HG02759 (cell line): ENCODE results near the gene C4B.
"Not testable (repeated sequence)": the region's sequence is repeated elsewhere in the genome, so short reads cannot be mapped to it uniquely, and the experiment has no call there.

Experiments
- ATAC-seq: cut with Tn5 transposase; IDR thresholded peaks from one replicate; pipeline ENCODE4 v1.9.1; 2021; ENCODE audit warnings: mild to moderate bottlenecking, moderate library complexity; ENCODE audit not compliant: unreplicated experiment

C4B gene

GRCh38 chr6:31980998-31981397 is 33.6 kb upstream of the C4B start:
- ATAC-seq: not testable (repeated sequence)

- ATAC-seq: not testable (repeated sequence)
Measured at GRCh38 chr6:31981744-31982143, 32.9 kb upstream of the C4B start, which contains the start of gene C4A. TSS of gene C4A (plus strand) at chr6:31982057. CDS start at chr6:31982108, 51 bp downstream.

- ATAC-seq: not testable (repeated sequence)
Measured at GRCh38 chr6:31989363-31989762, 25.2 kb upstream of the C4B start.

- not testable (repeated sequence) for ATAC-seq
Measured at GRCh38 chr6:31994421-31994820, 20.2 kb upstream of the C4B start.

DNA sequence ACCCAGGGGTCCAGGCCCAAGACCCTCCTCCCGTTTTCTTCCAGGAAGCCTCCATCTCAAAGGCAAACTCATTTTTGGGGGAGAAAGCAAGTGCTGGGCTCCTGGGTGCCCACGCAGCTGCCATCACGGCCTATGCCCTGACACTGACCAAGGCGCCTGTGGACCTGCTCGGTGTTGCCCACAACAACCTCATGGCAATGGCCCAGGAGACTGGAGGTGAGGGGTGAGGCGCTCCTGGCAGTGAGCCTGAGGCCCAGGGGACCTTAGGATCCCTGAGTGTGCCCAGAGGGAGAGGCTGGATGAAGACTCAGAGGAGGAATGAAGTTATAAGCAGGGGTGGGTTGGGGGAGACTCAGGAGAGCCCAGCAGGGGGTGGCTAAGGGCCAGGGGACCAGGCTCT is 18.2 kb upstream of the C4B start:
- ATAC-seq: not testable (repeated sequence)

DNA sequence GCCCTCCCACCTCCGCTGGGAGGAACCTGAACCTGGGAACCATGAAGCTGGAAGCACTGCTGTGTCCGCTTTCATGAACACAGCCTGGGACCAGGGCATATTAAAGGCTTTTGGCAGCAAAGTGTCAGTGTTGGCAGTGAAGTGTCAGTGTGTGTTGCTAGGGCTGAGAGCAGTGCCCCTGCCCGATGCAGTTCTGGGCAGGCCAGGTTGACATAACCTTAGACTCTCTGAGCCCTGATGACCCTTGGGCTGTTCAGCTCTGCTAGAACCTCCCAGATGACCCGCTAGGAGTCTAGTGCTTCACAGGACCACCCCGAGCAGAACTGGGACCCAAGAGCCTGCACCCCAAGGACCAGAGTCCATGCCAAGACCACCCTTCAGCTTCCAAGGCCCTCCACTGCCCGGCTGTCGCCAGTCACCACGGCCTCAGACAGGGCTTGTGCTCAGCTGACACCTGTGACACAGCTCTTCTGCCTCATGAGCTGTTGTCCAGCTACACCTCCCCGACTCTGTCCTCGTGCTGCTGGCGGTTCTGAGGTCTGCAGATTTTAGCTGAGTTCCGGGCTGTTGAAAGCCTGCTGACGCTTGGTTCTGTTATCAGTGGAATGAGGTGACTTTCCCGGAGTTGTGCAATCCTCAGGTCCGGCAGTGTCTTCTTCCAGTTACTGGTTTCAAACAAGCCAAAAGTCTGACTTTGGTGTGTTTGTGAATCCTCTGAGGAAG is 11.9 kb upstream of the C4B start:
- not testable (repeated sequence) for ATAC-seq

DNA sequence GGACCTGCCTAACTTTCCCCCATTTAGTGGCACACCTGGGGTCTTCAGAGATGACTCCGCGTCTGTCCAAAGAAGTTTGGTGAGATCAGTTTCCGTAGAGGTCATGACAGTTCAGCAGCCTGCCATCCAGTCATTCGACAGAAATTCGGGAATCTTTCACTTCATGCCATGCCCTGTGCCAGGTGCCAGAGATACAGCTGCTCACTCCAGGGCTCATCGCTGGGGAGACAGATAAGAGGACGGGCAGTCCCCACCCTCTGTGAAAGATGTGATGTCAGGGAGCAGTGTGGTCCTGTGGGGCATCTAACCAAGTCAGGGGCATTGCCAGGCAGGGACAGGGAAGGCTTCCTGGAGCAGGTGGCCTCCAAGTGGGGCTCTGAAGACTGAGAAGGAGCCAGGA is 11.3 kb upstream of the C4B start:
- ATAC-seq: not testable (repeated sequence)

DNA sequence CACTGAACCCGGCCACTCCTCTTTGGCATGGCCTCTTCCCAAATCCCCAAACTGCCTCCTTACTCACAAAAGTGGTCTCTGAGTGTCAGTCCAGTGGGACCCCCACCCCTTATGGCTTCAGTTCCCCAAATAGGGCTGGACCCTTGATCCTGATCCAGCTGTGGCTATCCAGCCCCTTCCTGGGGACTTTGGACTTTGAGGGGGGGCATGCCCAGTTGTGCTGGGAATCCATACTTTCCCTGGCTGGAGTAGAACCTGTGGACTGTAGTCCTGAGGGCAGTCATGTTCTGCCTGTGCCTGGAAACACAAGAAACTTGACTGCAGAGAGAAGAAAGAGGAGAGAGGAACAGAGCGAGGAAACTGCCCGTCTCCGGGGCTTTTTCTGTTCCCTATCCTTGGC is 10.2 kb upstream of the C4B start:
- not testable (repeated sequence) for ATAC-seq

DNA sequence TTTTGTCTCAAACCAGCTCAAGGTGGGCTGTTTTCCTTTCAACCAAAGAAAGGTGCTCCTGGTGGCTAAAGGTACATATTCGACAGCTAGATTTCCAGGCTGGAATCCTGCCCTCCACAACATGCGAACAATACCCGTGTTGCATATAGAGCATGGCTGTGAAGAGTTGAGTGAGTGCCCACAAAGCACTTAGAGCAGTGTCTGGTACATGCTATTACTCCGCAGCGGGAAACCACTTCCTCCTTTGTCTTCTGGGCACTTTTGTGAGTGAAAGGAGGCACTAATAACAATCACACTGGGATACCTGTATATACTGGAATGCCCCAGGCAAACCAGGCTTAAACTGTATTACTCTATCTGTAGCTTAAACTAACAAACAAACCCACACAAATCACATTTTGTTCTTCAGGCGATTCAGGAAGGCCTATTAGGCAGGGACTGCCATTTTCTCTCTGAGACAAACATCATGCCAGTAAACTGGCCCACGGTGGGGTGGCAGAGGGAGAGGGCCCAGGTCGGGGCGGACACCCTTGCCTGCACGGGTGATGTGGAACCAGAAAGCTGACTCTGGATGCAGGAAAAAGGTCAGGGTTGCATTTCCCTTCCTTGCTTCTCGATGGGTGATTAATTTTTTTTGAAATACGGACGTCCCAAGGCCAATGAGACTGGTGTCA is 9.6 kb upstream of the C4B start:
- not testable (repeated sequence) for ATAC-seq

GRCh38 chr6:32005538-32005880 is 9.1 kb upstream of the C4B start:
- not testable (repeated sequence) for ATAC-seq

DNA sequence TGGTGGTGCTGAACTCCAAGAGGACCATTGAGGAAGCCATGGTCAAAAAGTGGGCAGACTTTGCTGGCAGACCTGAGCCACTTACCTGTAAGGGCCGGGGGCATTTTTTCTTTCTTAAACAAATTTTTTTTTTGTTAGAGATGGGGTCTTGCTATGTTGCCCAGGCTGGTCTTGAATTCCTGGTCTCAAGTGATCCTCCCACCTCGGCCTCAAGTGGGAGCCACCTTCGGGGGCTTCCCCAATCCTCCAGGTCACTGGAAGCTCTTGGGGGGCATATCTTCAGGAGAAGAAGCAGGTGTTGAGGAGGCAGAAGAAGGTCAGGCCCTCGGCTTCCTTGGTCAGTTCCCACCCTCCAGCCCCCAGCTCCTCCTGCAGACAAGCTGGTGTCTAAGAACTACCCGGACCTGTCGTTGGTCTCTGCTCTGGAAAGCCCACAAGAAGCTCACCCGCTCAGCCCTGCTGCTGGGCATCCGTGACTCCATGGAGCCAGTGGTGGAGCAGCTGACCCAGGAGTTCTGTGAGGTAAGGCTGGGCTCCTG is 8.5 kb upstream of the C4B start:
- ATAC-seq: not testable (repeated sequence)

- ATAC-seq: not testable (repeated sequence)
Measured at GRCh38 chr6:32007086-32007485, 7.5 kb upstream of the C4B start.

- not testable (repeated sequence) for ATAC-seq
Measured at GRCh38 chr6:32008037-32008436, 6.6 kb upstream of the C4B start.

GRCh38 chr6:32008616-32009015 is 6.0 kb upstream of the C4B start:
- not testable (repeated sequence) for ATAC-seq

DNA sequence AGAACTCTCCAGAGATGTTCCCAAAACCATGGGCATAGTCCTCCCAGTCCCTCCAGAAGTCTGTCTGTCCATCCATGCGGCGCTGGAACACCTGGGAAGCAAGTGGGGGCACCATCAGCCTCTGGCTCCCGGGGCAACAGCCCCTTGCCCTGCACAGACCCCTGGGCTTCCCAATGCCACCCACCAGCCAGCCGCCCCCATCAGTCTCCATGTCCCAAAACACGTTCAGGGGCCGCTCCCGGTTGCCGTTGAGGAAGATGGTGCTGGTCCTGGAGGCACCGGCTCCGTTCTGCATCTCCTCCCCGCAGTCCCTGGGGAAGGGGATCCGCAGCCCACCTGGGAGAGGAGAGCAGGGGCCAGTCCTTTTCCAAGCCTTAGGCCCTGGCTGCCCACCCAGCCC is 5.1 kb upstream of the C4B start:
- ATAC-seq: not testable (repeated sequence)

DNA sequence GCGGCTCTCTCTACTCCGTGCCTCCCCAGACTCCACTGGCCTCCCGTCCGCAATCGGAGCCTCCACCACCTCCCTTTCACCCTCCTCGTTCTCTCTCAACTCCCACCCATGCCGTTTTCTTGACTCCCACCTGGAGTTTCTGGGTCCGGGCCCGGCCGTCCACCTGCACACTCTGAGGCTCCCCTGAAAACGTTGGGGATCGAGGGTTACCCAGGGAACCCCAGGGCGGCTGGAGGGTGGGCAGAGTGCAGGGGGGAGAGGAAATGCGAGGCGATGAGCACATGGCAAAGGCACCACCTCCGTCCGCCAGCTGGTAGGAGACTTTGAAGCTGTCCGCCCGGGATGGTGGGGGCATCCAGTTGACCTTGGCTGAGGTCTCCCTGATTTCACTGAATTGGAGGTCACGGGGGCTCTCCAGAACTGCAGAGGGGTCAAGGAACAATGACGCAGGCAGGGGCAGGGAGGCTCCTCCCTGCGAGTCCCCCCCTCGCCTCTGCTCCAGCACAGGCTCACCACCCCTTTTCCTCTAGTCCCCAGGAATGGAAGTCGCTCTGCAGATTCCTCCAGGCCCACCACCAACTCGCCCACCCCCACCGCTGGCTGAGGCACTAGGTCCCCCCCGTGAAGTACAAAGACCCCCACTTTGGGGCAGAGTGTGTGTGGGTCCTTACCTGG is 3.6 kb upstream of the C4B start:
- ATAC-seq: not testable (repeated sequence)

GRCh38 chr6:32012941-32013617 is 1.5 kb upstream of the C4B start:
- not testable (repeated sequence) for ATAC-seq

DNA sequence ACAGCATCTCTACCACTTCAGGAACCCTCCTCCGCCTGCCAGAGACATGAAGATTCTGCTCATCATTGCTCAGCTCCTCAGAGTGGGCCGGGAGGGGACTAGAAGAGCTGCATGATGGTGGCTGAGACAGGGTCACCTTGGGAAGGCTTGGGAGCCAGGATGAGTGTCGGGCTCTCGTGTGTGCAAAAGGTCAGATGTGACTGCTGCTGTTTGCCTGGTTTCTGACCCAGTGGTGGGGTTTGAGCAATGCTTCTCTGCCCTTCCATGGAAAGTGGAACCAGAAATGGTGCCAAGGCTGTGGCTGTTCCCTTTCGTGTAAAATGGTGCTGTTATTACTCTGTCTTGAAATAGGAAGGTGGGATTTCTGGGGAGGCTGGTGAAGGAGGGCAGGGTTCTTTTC is 857 bp upstream of the C4B start:
- not testable (repeated sequence) for ATAC-seq

DNA sequence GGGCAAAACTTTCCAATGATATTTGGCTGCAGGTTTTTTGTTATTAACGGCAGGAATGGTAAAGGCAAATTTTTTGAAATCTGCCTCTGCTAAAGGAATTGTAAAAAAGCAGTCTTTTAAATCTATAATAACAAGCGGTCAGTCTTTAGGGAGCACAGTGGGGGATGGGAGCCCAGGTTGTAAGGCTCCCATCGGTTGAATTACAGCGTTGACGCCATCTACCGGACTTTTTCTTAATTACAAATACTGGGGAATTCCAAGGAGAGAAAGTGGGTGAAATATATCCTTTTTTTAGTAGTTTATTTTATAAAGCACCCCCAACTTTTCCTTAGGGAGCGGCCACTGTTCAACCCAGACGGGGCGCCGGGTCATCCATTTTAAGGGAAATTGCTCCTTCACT is 7.5 kb downstream of the C4B start:
- not testable (repeated sequence) for ATAC-seq

DNA sequence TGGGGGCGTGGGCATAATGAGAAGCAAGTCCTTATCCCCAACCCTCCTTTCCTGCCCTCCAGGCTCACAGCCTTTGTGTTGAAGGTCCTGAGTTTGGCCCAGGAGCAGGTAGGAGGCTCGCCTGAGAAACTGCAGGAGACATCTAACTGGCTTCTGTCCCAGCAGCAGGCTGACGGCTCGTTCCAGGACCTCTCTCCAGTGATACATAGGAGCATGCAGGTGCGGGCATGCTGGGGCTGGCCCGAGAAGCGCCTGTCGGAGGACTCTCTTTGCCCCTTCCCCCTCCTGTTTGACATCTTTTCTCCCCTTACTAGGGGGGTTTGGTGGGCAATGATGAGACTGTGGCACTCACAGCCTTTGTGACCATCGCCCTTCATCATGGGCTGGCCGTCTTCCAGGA is 14.0 kb downstream of the C4B start:
- ATAC-seq: not testable (repeated sequence)

DNA sequence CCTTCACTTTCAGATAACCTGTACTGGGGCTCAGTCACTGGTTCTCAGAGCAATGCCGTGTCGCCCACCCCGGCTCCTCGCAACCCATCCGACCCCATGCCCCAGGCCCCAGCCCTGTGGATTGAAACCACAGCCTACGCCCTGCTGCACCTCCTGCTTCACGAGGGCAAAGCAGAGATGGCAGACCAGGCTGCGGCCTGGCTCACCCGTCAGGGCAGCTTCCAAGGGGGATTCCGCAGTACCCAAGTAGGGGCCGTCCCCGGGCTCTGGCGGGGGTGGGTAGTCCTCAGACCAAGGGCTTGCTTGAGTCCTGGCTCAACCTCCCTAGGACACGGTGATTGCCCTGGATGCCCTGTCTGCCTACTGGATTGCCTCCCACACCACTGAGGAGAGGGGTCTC is 15.0 kb downstream of the C4B start:
- ATAC-seq: not testable (repeated sequence)
